ENCODE results near the gene GRM4.

The GRM4 gene

GRCh38 chr6:33974471-33974870 is 171.4 kb downstream of the GRM4 start:
- TF ChIP-seq EZH2 (optimal IDR thresholded peaks at IDR 0.05; ENCODE audit: low read depth, low read length) (no peak), EZH2phosphoT487 (IDR thresholded peaks at IDR 0.05; ENCODE audit: low read length) (no peak), CTCF (IDR thresholded peaks at IDR 0.05; ENCODE audit: low read length) (no peak)
- Histone ChIP-seq H3K4me2 (ENCODE audit: low read depth, low read length) (no peak overlapping the region), H4K20me1 (ENCODE audit: insufficient read depth, low read length) (no peaks in the 10 kb centered on the region), H2AFZ (ENCODE audit: low read length) (no peak overlapping the region), H3K36me3 (replicated peaks; ENCODE audit: insufficient read depth, low read length) (no peaks in the 10 kb centered on the region), H3K79me2 (ENCODE audit: low read length) (no peaks in the 10 kb centered on the region), H3K4me3 (ENCODE audit: low read length) (no peak overlapping the region), H3K9me2 (replicated peaks; ENCODE audit: insufficient read depth, low read length) (no peaks in the 10 kb centered on the region), H3K4me1 (ENCODE audit: low read length) (no peaks in the 10 kb centered on the region), H3K9ac (ENCODE audit: low read length) (no peak overlapping the region), H3K27me3 (replicated peaks; ENCODE audit: insufficient read depth, low read length) (peaks cover 73% of the 10 kb centered on the region), H3F3A (ENCODE audit: insufficient read depth, low read length) (no peaks in the 10 kb centered on the region), H3K27ac (ENCODE audit: low read length) (no peak overlapping the region), H3K9me3 (replicated peaks; ENCODE audit: insufficient read depth, low read length) (no peaks in the 10 kb centered on the region)
- no peak for DNase-seq

- Histone ChIP-seq H3K36me3 (replicated peaks; ENCODE audit: insufficient read depth, low read length) (no peaks in the 10 kb centered on the region), H3K27me3 (replicated peaks; ENCODE audit: insufficient read depth, low read length) (peaks cover 73% of the 10 kb centered on the region), H3K79me2 (ENCODE audit: low read length) (no peaks in the 10 kb centered on the region), H3F3A (ENCODE audit: insufficient read depth, low read length) (no peaks in the 10 kb centered on the region), H3K4me3 (ENCODE audit: low read length) (no peak overlapping the region), H3K9ac (ENCODE audit: low read length) (no peak overlapping the region), H3K4me2 (ENCODE audit: low read depth, low read length) (no peak overlapping the region), H3K9me2 (replicated peaks; ENCODE audit: insufficient read depth, low read length) (no peaks in the 10 kb centered on the region), H3K9me3 (replicated peaks; ENCODE audit: insufficient read depth, low read length) (no peaks in the 10 kb centered on the region), H2AFZ (ENCODE audit: low read length) (no peak overlapping the region), H3K27ac (ENCODE audit: low read length) (no peak overlapping the region), H3K4me1 (ENCODE audit: low read length) (no peaks in the 10 kb centered on the region), H4K20me1 (ENCODE audit: insufficient read depth, low read length) (no peaks in the 10 kb centered on the region)
- no peak for DNase-seq
- TF ChIP-seq EZH2 (optimal IDR thresholded peaks at IDR 0.05; ENCODE audit: low read depth, low read length) = no peak
- TF ChIP-seq CTCF (IDR thresholded peaks at IDR 0.05; ENCODE audit: low read length) = no peak
- no peak for TF ChIP-seq EZH2phosphoT487 (IDR thresholded peaks at IDR 0.05; ENCODE audit: low read length)
These were observed 171.9 kb downstream of the GRM4 start for GRCh38 chr6:33974030-33974429.

- no peak overlapping the region for H3K9ac ChIP-seq (ENCODE audit: low read length)
- H3F3A ChIP-seq (ENCODE audit: insufficient read depth, low read length) = no peaks in the 10 kb centered on the region
- H3K9me2 ChIP-seq (replicated peaks; ENCODE audit: insufficient read depth, low read length) = no peaks in the 10 kb centered on the region
- H4K20me1 ChIP-seq (ENCODE audit: insufficient read depth, low read length) = no peaks in the 10 kb centered on the region
- H3K27me3 ChIP-seq (replicated peaks; ENCODE audit: insufficient read depth, low read length) = peaks cover 62% of the 10 kb centered on the region
- no peaks in the 10 kb centered on the region for H3K79me2 ChIP-seq (ENCODE audit: low read length)
- H3K36me3 ChIP-seq (replicated peaks; ENCODE audit: insufficient read depth, low read length) = no peaks in the 10 kb centered on the region
- no peaks in the 10 kb centered on the region for H3K9me3 ChIP-seq (replicated peaks; ENCODE audit: insufficient read depth, low read length)
- no peak overlapping the region for H3K4me2 ChIP-seq (ENCODE audit: low read depth, low read length)
- no peak overlapping the region for H2AFZ ChIP-seq (ENCODE audit: low read length)
- no peak overlapping the region for H3K4me3 ChIP-seq (ENCODE audit: low read length)
- DNase-seq = no peak
- H3K4me1 ChIP-seq (ENCODE audit: low read length) = no peaks in the 10 kb centered on the region
- TF ChIP-seq EZH2 (optimal IDR thresholded peaks at IDR 0.05; ENCODE audit: low read depth, low read length) = no peak
- no peak for TF ChIP-seq CTCF (IDR thresholded peaks at IDR 0.05; ENCODE audit: low read length)
- TF ChIP-seq EZH2phosphoT487 (IDR thresholded peaks at IDR 0.05; ENCODE audit: low read length) = no peak
- no peak overlapping the region for H3K27ac ChIP-seq (ENCODE audit: low read length)
These were observed 174.3 kb downstream of the GRM4 start for GRCh38 chr6:33971580-33971979.
